Retina (tissue), 1 donor: Measurements from ENCODE around the gene PRKCE.

ENCODE experiments used
- DNase-seq: peaks from one replicate; pipeline ENCODE4 v3.0.0-alpha.2; 2016

The PRKCE gene

GRCh38 chr2:45651415-45652089 is at the start of gene PRKCE:
PRKCE (plus strand) TSS chr2:45651675.
- DNase-seq, result peak; percentile 73

- no peak for DNase-seq
These were observed 48.9 kb upstream of the PRKCE start for GRCh38 chr2:45602624-45603023.

- no peak for DNase-seq
These were observed 46.4 kb upstream of the PRKCE start for GRCh38 chr2:45605116-45605515.

GRCh38 chr2:45606796-45607195 is 44.7 kb upstream of the PRKCE start:
- no peak for DNase-seq

GRCh38 chr2:45607701-45608100 is 43.8 kb upstream of the PRKCE start:
- DNase-seq, result no peak

GRCh38 chr2:45610281-45611019 is 41.0 kb upstream of the PRKCE start:
- DNase-seq, result peak; percentile 74

- peak; percentile 93 for DNase-seq
These were observed 40.2 kb upstream of the PRKCE start, which contains the start of gene SRBD1 for GRCh38 chr2:45611020-45611859. SRBD1 (minus strand) TSS chr2:45611267; CDS start chr2:45605441, 5,826 bp downstream.

GRCh38 chr2:45612285-45612684 is 39.2 kb upstream of the PRKCE start:
- DNase-seq, result no peak

GRCh38 chr2:45612731-45613130 is 38.7 kb upstream of the PRKCE start:
- DNase-seq, result no peak

- DNase-seq, result no peak
These were observed 37.1 kb upstream of the PRKCE start for GRCh38 chr2:45614330-45614729.

GRCh38 chr2:45614871-45615415 is 36.5 kb upstream of the PRKCE start:
- DNase-seq, result no peak

GRCh38 chr2:45616658-45617411 is 34.6 kb upstream of the PRKCE start:
- no peak for DNase-seq

GRCh38 chr2:45617496-45617895 is 34.0 kb upstream of the PRKCE start:
- DNase-seq, result no peak

GRCh38 chr2:45622336-45623075 is 29.0 kb upstream of the PRKCE start:
- no peak for DNase-seq

GRCh38 chr2:45623098-45623497 is 28.4 kb upstream of the PRKCE start:
- DNase-seq, result no peak

GRCh38 chr2:45625824-45626223 is 25.7 kb upstream of the PRKCE start:
- DNase-seq, result no peak

- no peak for DNase-seq
These were observed 24.9 kb upstream of the PRKCE start for GRCh38 chr2:45626387-45627221.

- no peak for DNase-seq
These were observed 23.6 kb upstream of the PRKCE start for GRCh38 chr2:45627911-45628310.

GRCh38 chr2:45629971-45630370 is 21.5 kb upstream of the PRKCE start:
- DNase-seq, result no peak

- no peak for DNase-seq
These were observed 20.2 kb upstream of the PRKCE start for GRCh38 chr2:45631319-45631718.

- no peak for DNase-seq
These were observed 19.5 kb upstream of the PRKCE start for GRCh38 chr2:45631955-45632354.
